Neuron (in vitro differentiated cells): ENCODE results near the gene MSL1.

Source experiments
- H2AFZ ChIP-seq: one replicate; pipeline ENCODE4 v1.6.1; 2013; ENCODE audit warnings: low read depth, mild to moderate bottlenecking, inconsistent platforms, low read length, moderate library complexity
- H3K27me3 ChIP-seq: one replicate; pipeline ENCODE4 v1.6.1; 2013; ENCODE audit warnings: low read length; ENCODE audit not compliant: insufficient read depth
- H3K36me3 ChIP-seq: one replicate; pipeline ENCODE4 v1.6.1; 2013; ENCODE audit warnings: low read length; ENCODE audit not compliant: insufficient read depth
- H3K4me1 ChIP-seq: one replicate; pipeline ENCODE4 v1.6.1; 2013; ENCODE audit warnings: low read length; ENCODE audit not compliant: insufficient read depth
- H3K4me3 ChIP-seq: 2 replicates; pipeline ENCODE4 v1.5.1; 2013; ENCODE audit warnings: mild to moderate bottlenecking, low read length, moderate library complexity
- H3K9me3 ChIP-seq: one replicate; pipeline ENCODE4 v1.6.1; 2013; ENCODE audit warnings: low read length

MSL1 gene, protein sequence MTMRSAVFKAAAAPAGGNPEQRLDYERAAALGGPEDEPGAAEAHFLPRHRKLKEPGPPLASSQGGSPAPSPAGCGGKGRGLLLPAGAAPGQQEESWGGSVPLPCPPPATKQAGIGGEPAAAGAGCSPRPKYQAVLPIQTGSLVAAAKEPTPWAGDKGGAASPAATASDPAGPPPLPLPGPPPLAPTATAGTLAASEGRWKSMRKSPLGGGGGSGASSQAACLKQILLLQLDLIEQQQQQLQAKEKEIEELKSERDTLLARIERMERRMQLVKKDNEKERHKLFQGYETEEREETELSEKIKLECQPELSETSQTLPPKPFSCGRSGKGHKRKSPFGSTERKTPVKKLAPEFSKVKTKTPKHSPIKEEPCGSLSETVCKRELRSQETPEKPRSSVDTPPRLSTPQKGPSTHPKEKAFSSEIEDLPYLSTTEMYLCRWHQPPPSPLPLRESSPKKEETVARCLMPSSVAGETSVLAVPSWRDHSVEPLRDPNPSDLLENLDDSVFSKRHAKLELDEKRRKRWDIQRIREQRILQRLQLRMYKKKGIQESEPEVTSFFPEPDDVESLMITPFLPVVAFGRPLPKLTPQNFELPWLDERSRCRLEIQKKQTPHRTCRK

GRCh38 chr17:40121181-40122135 lies at the start of gene MSL1:
Gene MSL1 (plus strand): TSS chr17:40121971. CDS start chr17:40122613, 642 bp downstream.
- H3K4me3 ChIP-seq: peak within 1 kb of the TSS; percentile 81
- no peaks in the 10 kb centered on the region for H3K27me3 ChIP-seq
- H3K4me1 ChIP-seq: peaks cover 21% of the 10 kb centered on the region
- H3K36me3 ChIP-seq: peaks cover 11% of the 10 kb centered on the region
- no peak within 1 kb of the TSS for H2AFZ ChIP-seq
- H3K9me3 ChIP-seq: no peaks in the 10 kb centered on the region

DNA sequence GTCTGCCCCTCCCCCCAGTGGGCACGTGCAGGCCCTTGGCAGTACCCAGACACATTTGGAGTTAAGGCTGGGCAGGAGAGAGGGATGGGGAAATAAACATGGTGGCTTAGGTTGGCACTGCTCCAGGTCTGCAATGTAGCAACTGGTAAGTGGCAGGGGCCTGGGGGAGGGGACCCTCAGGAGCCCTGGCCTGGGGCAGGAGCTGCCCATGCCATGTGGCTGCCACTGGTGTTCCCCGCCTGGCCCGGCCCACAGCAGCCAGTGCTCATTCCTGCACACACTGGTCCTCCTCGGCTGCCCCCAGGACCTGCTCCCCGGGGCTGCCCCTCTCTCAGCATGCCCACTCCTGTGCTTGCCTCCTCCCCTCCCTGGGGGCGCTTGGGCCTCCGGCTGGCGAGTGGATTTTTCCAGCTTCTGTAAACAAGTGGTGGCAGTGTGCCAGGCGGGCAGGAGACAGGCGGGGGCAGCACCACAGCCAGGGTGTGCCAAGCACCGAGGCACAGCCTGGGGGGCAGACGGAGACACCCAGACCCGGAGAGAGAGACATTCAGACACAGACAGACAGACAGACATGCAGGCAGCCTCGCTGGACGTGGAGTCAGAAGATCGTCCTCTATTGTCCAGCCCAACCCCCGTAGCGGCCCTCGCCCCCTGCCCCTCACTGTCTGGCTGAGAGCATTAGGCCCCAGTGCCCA lies 49.6 kb upstream of the MSL1 start:
- Histone ChIP-seq H3K4me3 (no peak overlapping the region), H3K36me3 (no peaks in the 10 kb centered on the region), H3K9me3 (no peaks in the 10 kb centered on the region), H2AFZ (no peak overlapping the region), H3K4me1 (peaks cover 57% of the 10 kb centered on the region), H3K27me3 (no peaks in the 10 kb centered on the region)

DNA sequence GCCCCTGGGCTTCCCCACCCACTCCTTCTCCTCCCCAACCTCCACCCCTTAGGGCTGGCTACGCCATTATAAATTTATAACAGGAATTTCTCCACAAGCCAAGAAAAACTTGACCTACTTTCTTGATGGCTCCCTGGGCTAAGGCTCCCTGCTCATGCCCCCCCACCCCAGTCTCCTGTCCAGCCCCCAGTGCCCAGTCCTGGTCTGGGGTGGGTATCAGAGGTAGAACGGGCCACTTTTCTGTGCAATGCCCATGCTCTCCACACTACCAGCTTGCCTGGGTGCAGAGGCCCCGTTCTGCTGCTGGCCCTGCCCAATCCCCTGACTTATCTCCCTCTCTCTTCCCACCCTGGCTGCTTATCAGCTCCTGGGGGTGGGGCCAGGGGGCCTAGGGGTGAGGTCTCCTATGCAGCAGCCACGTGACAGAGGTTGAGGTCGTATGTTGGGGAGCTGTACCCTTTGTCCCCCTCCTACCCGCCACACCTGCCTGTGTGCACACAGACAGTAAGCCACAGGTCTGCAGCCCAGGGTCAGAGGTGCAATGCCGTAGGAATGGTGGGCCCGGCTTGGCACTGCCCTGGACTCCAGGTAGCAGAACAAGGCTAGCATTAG lies 48.9 kb upstream of the MSL1 start:
- Histone ChIP-seq H3K4me1 (peaks cover 54% of the 10 kb centered on the region), H3K36me3 (no peaks in the 10 kb centered on the region), H2AFZ (no peak overlapping the region), H3K9me3 (no peaks in the 10 kb centered on the region), H3K4me3 (no peak overlapping the region), H3K27me3 (no peaks in the 10 kb centered on the region)

GRCh38 chr17:40073454-40074174 lies 48.2 kb upstream of the MSL1 start:
- H3K36me3 ChIP-seq: no peaks in the 10 kb centered on the region
- no peak overlapping the region for H3K4me3 ChIP-seq
- H3K9me3 ChIP-seq: no peaks in the 10 kb centered on the region
- peaks cover 46% of the 10 kb centered on the region for H3K4me1 ChIP-seq
- no peaks in the 10 kb centered on the region for H3K27me3 ChIP-seq
- no peak overlapping the region for H2AFZ ChIP-seq

DNA sequence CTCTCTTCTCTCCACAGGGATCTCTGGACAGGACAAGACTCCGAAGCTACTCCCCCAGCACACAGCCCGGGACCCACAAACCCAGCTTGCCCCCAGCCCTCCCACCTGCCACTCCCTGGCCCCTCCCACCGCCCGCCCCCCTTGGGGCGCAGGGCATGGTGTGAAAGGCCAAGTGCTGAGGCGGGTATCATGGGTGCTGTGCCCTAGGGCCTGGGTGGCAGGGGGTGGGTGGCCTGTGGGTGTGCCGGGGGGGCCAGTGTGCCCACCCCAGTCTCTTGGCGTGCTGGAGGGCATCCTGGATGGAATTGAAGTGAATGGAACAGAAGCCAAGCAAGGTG lies 47.6 kb upstream of the MSL1 start:
- no peaks in the 10 kb centered on the region for H3K9me3 ChIP-seq
- H3K36me3 ChIP-seq: no peaks in the 10 kb centered on the region
- no peak overlapping the region for H3K4me3 ChIP-seq
- H3K4me1 ChIP-seq: peaks cover 41% of the 10 kb centered on the region
- no peaks in the 10 kb centered on the region for H3K27me3 ChIP-seq
- no peak overlapping the region for H2AFZ ChIP-seq

DNA sequence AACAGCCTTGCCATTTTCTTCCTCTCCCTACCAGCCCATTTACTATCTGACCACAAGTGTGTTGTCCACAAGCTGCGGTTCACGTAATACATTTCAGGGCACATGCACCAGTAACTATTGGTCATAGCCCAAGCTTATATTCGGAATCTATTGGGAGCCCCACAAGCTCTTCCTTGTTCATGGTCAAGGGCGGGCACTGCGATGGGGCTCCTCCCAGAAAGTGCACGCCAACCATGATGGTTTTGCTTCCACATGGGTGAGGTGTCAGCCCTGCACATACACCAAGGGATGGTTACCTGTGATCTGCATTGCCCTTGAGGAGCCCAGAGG lies 46.9 kb upstream of the MSL1 start:
- no peak overlapping the region for H2AFZ ChIP-seq
- H3K4me3 ChIP-seq: no peak overlapping the region
- H3K36me3 ChIP-seq: no peaks in the 10 kb centered on the region
- no peaks in the 10 kb centered on the region for H3K9me3 ChIP-seq
- peaks cover 34% of the 10 kb centered on the region for H3K4me1 ChIP-seq
- H3K27me3 ChIP-seq: no peaks in the 10 kb centered on the region

DNA sequence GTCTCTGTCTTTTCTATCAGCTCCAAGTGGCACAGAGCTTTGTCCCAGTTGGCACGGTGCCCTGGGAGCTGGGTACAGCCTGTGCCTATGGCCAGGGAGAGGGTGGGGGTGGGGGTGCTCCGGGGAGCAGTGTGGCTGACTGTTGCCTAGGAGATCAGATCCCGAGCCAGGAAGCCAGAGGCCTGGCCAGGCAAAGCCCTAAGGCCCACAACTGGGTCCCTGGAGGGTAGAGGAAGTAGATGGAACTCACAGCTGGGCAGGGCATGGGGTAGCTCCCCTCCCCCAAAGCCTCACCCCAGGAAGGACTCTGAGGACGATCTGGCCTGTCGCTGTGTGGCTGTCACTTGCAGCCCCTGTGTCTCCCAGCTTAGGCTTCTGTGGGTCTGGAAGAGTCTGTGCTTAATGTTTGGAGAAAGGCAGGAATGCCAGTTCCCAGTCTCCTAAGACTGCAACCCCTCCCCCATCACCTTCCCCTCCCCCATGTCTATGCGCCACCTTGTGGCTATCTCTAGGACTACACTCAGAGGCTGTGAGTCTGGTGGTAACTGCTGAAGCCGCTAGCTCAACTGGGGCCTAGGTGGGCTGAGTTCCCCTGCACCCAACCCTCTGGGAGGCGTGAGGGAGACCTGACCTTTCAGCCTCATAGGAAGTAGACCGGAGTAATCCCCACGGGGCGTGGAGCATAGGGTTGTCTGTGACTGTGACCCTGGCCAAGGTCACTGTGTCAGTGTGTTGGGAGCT lies 46.4 kb upstream of the MSL1 start:
- no peaks in the 10 kb centered on the region for H3K36me3 ChIP-seq
- H3K4me3 ChIP-seq: no peak overlapping the region
- H3K27me3 ChIP-seq: no peaks in the 10 kb centered on the region
- no peaks in the 10 kb centered on the region for H3K9me3 ChIP-seq
- peaks cover 28% of the 10 kb centered on the region for H3K4me1 ChIP-seq
- no peak overlapping the region for H2AFZ ChIP-seq

- no peaks in the 10 kb centered on the region for H3K36me3 ChIP-seq
- no peak overlapping the region for H3K4me3 ChIP-seq
- H3K9me3 ChIP-seq: no peaks in the 10 kb centered on the region
- H3K27me3 ChIP-seq: no peaks in the 10 kb centered on the region
- peaks cover 22% of the 10 kb centered on the region for H3K4me1 ChIP-seq
- no peak overlapping the region for H2AFZ ChIP-seq
Observed at GRCh38 chr17:40075942-40076498, 45.8 kb upstream of the MSL1 start.

DNA sequence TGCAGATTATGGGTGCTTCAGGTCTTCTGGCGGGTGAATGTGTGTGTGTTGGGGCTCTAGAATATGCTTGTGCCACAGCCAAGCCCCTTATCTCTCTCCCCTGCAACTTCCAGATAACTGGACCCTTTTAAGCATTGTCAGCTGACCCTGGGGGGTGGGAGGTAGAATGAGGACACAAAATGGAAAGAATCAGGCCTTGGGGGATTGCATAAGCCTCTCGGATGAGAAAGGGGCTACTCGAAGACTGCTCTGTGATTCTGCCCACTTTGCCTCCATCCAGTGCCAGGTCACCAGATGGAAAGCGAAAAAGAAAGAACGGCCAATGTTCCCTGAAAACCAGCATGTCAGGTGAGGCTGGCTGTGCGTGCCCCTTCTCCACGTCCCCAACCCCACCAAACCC lies 45.2 kb upstream of the MSL1 start:
- Histone ChIP-seq H3K4me1 (peaks cover 16% of the 10 kb centered on the region), H2AFZ (no peak overlapping the region)

GRCh38 chr17:40079545-40079944 lies 42.2 kb upstream of the MSL1 start:
- Histone ChIP-seq H3K27me3 (no peaks in the 10 kb centered on the region), H3K9me3 (no peaks in the 10 kb centered on the region), H3K4me3 (no peak overlapping the region), H2AFZ (no peak overlapping the region), H3K4me1 (peaks cover 8% of the 10 kb centered on the region), H3K36me3 (no peaks in the 10 kb centered on the region)

More for the DNA sequence above, 45.2 kb upstream of the MSL1 start:
- Histone ChIP-seq H3K27me3 (no peaks in the 10 kb centered on the region), H3K9me3 (no peaks in the 10 kb centered on the region), H3K4me3 (no peak overlapping the region), H3K36me3 (no peaks in the 10 kb centered on the region)

GRCh38 chr17:40084477-40084876 lies 37.3 kb upstream of the MSL1 start:
- no peak overlapping the region for H3K4me3 ChIP-seq
- H3K27me3 ChIP-seq: no peaks in the 10 kb centered on the region
- no peak overlapping the region for H2AFZ ChIP-seq
- H3K4me1 ChIP-seq: no peaks in the 10 kb centered on the region
- H3K36me3 ChIP-seq: peaks cover 23% of the 10 kb centered on the region
- no peaks in the 10 kb centered on the region for H3K9me3 ChIP-seq
